Measurements from ENCODE around the gene DNAJB4.

DNA sequence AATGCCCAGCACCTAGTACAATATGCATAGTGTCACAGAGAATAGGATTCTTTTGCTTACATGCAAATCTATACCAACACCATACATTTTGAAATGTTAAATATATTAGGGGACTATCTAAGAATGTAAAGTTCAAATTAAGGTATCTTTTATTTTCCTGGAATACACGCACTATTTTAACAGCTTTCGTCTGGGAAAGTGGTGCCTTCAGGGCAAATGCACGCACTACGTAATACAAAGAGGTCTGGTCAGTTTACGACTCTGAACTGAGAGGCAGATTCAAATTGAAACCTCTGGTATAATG lies 26.8 kb upstream of the DNAJB4 start:
- no peak for TF ChIP-seq YY1 (IDR thresholded peaks at IDR 0.05; ENCODE audit: insufficient read depth, insufficient read length)
- TF ChIP-seq ZNF274 (IDR thresholded peaks at IDR 0.05; ENCODE audit: low read depth, low read length): no peak
